ENCODE results near the gene SH3BP2. TPM values are rescaled to one million over a fixed set of nuclear protein-coding genes. Genes with fewer than 3 reads are reported as not detected.

Gene SH3BP2
- total RNA-seq, 2 donors from 2014 or later: 24.3 to 41.3 TPM

GRCh38 chr4:2873329-2873728 lies 80.4 kb downstream of the SH3BP2 start:
- intact Hi-C loops (cut with DNase I): no loop called here
- no peaks in the 10 kb centered on the region for H3K9me3 ChIP-seq
- DNase-seq (ENCODE audit: low spot score): no peak
- H3K4me3 ChIP-seq: no peak overlapping the region
- peak overlapping the region; percentile 24 to 51 for H3K27ac ChIP-seq
- H3K4me1 ChIP-seq (replicated peaks): peaks cover 8% of the 10 kb centered on the region
- TF ChIP-seq POLR2A (IDR thresholded peaks at IDR 0.05) (no peak), POLR2AphosphoS5 (IDR thresholded peaks at IDR 0.05) (no peak)
- no peaks in the 10 kb centered on the region for H3K36me3 ChIP-seq
- 14% methylated on average over 1 of the region's 1 CpG for WGBS
- H3K27me3 ChIP-seq (replicated peaks; ENCODE audit: insufficient read depth): no peaks in the 10 kb centered on the region

DNA sequence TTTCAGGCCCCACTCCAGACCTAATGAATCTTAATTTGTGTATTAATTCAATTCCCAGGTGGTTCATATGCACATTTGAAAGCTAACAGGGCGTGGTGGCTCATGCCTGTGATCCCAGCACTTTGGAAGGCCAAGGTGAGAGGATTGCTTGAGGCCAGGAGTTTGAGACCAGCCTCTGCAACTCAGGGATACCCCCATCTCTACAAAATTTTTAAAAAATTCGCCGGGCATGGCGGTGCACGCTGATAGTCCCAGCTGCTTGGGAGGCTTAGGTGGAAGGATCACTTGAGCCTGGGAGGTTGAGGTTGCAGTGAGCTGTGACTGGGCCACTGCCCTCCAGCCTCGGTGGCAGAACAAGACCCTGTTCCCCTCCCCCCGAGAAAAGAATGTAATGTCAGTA lies 82.0 kb downstream of the SH3BP2 start:
- H3K36me3 ChIP-seq: no peaks in the 10 kb centered on the region
- WGBS: 86% methylated on average over 7 of the region's 7 CpGs
- no peaks in the 10 kb centered on the region for H3K27me3 ChIP-seq (replicated peaks; ENCODE audit: insufficient read depth)
- intact Hi-C loops (cut with DNase I): no loop called here
- peaks cover 5% of the 10 kb centered on the region for H3K4me1 ChIP-seq (replicated peaks)
- no peak overlapping the region for H3K27ac ChIP-seq
- no peak for DNase-seq (ENCODE audit: low spot score)
- H3K9me3 ChIP-seq: no peaks in the 10 kb centered on the region
- H3K4me3 ChIP-seq: no peak overlapping the region
- no peak for TF ChIP-seq POLR2A (IDR thresholded peaks at IDR 0.05)
- TF ChIP-seq CTCF (IDR thresholded peaks at IDR 0.05): no peak

DNA sequence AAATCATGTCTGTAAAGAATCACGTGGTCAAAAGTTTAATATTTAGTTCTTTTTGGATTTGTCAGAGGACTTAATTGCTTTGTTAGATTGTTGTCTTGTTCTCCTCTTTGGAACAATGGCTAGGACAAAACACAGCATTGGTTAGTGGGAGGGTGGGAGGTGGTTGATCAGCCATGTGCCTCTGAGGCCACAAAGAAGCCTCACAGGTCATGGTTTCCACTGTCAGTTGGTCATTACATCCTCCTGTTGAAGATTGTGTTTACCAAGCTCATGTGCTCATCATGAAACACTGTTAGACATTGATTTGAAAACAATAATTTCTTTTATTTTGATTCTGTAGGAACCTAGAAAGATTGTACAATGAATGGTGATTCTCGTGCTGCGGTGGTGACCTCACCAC lies 82.7 kb downstream of the SH3BP2 start:
- Histone ChIP-seq H3K4me1 (replicated peaks) (peaks cover 5% of the 10 kb centered on the region), H3K36me3 (no peaks in the 10 kb centered on the region), H3K27me3 (replicated peaks; ENCODE audit: insufficient read depth) (no peaks in the 10 kb centered on the region), H3K27ac (no peak overlapping the region), H3K9me3 (no peaks in the 10 kb centered on the region), H3K4me3 (no peak overlapping the region)
- TF ChIP-seq CTCF (IDR thresholded peaks at IDR 0.05) (no peak), POLR2AphosphoS5 (IDR thresholded peaks at IDR 0.05) (no peak), POLR2A (IDR thresholded peaks at IDR 0.05) (no peak)
- 74% methylated on average over 3 of the region's 3 CpGs for WGBS
- intact Hi-C loops (cut with DNase I): no loop called here
- no peak for DNase-seq (ENCODE audit: low spot score)

- intact Hi-C loops (cut with DNase I): no loop called here
Observed at GRCh38 chr4:2878346-2878745, 85.5 kb downstream of the SH3BP2 start.

GRCh38 chr4:2879026-2879425 lies 86.1 kb downstream of the SH3BP2 start:
- H3K4me3 ChIP-seq: no peak overlapping the region
- no peak for DNase-seq (ENCODE audit: low spot score)
- intact Hi-C loops (cut with DNase I): no loop called here
- H3K9me3 ChIP-seq: no peaks in the 10 kb centered on the region
- peaks cover 3% of the 10 kb centered on the region for H3K4me1 ChIP-seq (replicated peaks)
- no peak overlapping the region for H3K27ac ChIP-seq
- TF ChIP-seq CTCF (IDR thresholded peaks at IDR 0.05) (no peak), POLR2A (IDR thresholded peaks at IDR 0.05) (no peak), POLR2AphosphoS5 (IDR thresholded peaks at IDR 0.05) (no peak)
- no peaks in the 10 kb centered on the region for H3K27me3 ChIP-seq (replicated peaks; ENCODE audit: insufficient read depth)
- no peaks in the 10 kb centered on the region for H3K36me3 ChIP-seq
- WGBS: 72% methylated on average over 5 of the region's 5 CpGs

More at GRCh38 chr4:2878346-2878745, 85.5 kb downstream of the SH3BP2 start:
- no peak for DNase-seq (ENCODE audit: low spot score)
- Histone ChIP-seq H3K9me3 (no peaks in the 10 kb centered on the region), H3K27ac (no peak overlapping the region), H3K27me3 (replicated peaks; ENCODE audit: insufficient read depth) (no peaks in the 10 kb centered on the region), H3K4me3 (no peak overlapping the region), H3K4me1 (replicated peaks) (peaks cover 5% of the 10 kb centered on the region), H3K36me3 (no peaks in the 10 kb centered on the region)
- WGBS: 85% methylated on average over 5 of the region's 5 CpGs
- TF ChIP-seq CTCF (IDR thresholded peaks at IDR 0.05) (no peak), POLR2AphosphoS5 (IDR thresholded peaks at IDR 0.05) (no peak), POLR2A (IDR thresholded peaks at IDR 0.05) (no peak)

All from prostate gland (tissue), 2 donors.